HG03045 (cell line): ENCODE data around the gene TUBA4A.
"Not testable (repeated sequence)": the region's sequence is repeated elsewhere in the genome, so short reads cannot be mapped to it uniquely, and the experiment has no call there.

Experiments
- ATAC-seq: cut with Tn5 transposase; IDR thresholded peaks from one replicate; pipeline ENCODE4 v1.9.1; 2021; ENCODE audit warnings: mild to moderate bottlenecking, moderate library complexity; ENCODE audit not compliant: unreplicated experiment

The TUBA4A gene

DNA sequence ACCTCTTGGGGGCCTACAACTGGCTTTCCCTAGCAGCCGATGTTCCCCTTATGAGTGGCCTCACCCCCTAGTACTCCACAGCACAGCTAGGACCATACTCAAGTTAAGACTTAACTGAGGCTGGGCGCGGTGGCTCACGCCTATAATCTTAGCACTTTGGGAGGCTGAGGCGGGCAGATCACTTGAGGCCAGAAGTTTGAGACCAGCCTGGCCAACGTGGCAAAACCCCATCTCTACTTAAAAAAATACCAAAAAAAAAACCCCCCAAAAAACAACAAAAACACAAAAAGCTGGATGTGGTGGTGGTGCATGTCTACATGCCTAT lies 33.4 kb upstream of the TUBA4A start:
- not testable (repeated sequence) for ATAC-seq

DNA sequence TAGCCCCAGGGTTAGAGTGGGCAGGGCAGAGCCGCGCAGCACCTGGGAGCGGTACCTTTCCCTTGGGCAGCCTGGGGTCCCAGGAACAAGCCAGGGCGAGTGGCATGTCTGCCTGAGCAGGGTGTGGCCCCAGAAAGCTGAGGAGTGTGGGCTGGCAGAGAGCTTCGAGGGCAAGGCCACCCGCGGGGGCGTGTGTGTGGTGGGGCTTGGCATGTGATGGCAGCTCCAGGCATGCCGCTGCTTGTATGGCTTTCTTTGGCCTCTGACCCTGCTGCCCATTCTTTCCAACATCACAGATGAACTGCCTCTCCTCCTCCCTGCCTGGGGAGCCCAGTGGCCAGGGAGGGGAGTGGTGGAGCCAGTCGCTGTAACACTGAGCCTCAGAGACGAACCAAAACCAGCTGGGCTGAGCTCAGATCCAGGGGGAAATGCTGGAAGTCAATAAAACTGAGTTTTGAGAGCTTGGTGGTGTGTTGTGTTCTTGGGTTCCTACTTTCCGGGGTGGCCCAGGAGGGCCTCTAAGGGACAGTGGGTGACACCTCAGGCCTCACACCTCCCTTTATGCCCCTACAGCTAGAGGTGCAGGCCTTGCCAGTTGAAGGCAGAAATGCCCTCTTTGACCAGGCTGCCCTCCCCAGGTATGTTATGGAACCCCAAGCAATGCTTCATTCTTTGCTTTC lies 32.9 kb upstream of the TUBA4A start:
- no peak for ATAC-seq

DNA sequence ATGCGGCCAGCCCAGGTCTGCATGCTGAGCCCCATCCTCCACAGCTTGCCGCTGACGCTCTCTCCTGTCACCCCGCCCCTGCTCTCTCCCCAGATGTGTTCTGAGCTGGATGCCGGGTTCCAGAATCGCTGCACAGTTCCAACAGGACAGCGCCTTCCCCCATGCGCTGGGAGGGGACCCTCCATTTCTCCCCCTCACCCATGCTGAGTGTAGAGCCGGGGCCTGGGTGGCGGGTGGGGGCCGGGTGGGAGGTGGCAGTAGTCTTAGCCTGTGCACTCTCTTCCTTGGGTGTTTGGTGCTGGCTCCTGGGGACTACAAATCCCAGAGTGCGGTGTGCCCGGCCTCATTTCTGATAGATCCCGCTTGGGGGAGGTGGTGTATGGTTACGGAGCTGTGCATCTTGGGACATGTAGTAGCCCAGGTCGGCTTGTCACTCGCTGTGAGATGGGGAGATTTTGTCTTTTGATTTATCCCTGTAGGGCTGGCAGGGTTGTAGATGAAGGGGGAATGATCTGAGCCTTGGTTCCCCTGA lies 32.2 kb upstream of the TUBA4A start:
- ATAC-seq = no peak

DNA sequence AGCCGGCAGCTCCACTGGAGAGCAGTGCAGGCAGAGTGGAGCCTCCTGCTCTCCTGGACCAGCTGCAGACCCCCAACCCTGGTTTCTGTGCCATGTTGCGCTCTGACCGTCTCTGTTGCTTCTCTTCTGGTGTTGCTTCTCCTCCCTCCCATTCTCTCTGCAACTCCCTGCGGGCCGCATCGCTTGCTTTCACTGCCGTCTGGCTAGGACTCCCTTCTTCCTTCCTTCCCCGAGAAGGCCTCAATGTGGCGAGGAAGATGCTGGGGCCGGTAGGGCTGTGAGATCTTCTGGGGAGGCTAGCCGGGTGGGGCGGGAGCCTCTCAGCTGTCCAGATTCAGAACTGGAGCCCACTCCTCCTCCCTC lies 31.6 kb upstream of the TUBA4A start:
- no peak for ATAC-seq

DNA sequence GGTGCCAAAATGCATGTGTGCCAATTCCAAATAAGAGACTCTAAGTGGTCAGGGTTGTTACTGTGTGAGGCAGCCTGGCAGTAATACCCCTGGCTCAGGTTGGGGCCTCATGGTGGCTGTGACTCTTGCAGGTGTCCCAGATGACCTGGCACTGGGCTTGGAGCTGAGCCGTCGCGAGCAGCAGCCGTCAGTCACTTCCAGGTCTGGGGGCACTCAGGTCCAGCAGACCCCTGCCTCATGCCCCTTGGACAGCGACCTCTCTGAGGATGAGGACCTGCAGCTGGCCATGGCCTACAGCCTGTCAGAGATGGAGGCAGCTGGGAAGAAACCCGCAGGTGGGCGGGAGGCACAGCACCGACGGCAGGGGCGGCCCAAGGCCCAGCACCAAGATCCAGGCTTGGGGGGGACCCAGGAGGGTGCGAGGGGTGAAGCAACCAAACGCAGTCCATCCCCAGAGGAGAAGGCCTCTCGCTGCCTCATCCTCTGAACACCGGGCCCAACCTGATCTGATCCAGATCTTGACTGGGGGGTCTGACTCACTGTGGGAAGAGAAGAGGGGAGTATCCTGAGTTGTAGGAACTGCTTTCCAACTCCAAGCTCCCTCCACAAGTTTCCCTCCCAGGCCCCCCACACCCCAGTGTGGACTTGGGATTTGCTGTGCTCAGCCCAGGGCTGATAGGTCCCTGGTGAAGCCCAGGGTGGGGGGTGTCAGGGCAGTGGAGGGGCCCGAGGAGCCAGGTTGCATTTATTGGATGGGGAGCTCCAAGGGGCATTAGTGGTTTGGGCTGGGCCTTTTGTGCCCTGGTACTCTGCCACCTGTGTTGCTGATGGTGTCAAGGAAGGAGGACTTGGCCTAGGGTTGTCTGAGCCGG lies 31.0 kb upstream of the TUBA4A start:
- no peak for ATAC-seq

DNA sequence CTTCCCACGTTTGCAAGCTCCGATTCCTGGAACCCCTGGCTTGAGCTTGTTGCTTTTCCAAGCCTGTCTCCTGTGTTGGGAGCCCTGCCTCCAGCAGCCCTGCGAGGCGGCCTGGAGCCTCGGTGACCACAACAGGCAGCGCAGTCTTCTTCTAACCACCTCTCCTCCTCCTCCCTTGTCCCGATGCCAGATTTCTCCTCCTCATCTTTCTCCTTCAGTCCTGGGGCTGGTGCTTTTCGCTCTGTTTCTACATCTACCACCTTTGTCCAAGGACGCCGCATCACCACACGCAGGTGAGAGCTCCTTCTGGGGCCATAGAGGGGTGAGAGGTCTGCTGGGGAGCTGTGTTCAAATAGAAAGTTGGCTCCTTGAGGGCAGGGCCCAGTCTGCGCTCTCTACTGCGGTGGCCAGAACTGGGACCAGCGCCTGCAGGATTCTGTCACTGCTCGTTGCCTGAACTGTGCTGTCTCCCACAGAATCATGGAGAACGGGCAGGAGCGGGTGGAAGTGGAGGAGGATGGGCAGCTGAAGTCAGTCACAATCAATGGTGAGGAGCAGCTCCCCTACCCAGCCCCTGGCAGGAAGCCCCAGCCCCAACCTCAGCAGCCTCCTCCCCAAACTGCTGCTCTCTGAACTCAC lies 29.3 kb upstream of the TUBA4A start:
- no peak for ATAC-seq

DNA sequence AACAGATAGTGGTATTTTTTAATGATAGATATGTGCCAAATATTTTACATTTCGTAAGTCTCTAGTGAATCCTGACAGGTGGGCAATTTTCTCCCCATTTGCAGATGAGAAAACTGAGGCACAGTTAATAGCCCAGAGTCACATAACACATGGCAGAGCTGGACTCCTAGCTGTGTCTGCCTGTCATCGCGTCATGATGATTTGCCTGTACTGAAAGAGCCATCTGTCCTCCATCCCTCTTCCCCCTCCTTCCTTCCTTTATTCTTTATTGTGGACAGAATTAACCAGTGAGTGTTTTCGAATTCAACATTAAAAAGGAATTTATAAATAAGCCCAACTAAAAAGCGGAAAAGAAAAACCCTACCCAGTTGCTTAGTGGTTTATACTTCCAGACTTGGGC lies 28.7 kb upstream of the TUBA4A start:
- no peak for ATAC-seq

DNA sequence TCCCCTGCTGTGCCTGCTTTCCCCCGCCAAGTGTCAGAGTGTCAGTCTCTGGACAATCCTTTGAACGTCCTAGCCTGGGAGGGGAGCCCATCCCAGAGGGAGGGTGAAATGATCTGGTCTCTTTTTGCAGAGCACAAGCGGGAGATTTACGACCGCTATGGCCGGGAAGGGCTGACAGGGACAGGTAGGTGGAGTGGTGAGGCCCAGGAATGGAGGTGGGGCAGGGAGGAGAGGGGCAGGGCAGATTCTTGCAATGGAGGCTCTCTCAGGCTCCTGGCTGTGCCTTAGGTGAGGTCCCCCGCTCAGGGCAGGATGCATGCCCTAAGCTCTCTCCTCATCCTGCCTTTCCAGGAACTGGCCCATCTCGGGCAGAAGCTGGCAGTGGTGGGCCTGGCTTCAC lies 27.9 kb upstream of the TUBA4A start:
- ATAC-seq = no peak

DNA sequence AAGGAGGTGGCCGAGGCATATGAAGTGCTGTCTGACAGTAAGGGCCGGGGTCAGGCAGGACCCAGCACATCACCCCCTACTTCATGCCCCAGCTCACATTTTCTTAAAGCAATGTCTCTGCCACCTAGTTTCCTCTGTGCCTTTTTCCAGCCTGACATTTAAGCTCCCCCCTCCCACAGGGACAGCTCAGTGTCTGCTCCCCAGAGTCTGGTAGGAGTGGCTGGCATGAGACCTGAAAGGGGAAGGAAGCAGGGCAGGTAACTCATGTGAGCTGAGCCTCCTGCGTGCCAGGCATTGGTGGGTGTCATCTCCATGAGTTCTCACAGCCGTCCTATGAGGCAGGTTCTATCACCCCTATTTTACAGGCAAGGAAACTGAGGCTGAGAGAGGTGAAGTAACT lies 26.9 kb upstream of the TUBA4A start:
- no peak for ATAC-seq

DNA sequence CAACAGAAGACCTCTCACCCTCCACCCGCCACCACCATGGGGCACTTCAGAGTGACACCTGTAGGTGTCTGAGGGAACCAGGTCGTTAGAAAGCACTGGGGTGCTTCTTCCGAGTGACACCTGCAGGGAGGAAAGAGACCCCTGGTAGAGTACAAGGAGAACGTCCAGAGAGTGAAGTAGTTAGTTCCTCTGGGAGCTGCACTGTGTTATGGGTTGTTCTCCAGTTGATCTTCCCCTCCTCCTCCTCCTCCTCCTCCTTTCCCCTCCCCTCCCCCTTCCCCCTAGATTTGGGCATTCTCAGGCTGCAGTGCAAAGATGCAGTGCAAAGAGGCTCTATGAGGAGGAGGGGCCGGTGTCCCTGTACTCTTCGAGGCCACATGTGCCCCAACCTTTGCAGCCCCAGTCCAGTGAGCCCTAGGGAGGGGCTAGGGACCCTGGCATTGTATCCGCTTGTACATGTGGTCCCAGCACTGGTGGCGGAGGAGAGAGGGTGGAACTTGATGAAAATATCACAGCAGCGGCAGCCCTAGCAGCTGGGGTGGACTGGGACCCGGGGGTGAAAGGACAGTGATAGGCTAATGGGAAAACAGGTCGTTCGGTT lies 26.3 kb upstream of the TUBA4A start:
- no peak for ATAC-seq

DNA sequence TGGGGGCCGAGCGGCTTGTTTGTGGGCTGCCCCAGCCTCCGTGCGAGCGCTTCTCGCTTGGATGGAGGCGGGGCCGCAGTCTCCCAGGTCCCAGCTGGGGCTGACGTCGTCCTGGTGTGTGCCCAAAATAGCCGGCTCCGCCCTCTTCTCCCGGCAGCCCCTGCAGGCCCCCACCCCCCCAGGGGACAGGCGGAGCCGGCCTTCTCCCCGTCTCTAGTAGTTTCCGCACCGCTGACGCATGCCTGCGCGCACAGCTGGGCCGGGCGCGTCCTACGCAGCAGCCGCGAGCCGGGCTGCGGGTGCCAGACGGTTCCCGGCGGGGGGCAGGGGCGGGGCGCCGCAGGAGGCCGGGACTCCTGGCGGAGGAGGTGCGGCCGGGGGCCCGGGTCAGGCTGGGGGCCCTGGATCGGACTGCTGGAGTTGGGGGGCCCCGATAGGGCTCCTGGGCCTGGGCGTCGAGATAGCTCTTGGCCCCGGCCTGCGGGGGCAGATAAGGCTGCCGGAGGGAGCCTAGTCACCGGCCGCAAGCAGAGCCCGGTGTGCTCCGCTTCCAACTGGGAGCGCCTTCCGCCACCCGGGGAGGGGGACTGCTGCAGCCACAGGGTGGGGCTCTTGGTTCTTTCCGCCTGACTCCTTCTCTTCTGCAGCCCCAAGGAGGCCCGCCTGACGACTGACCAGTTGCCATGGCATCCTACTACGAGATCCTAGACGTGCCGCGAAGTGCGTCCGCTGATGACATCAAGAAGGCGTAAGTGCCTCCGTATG lies 25.6 kb upstream of the TUBA4A start, which contains the start of gene DNAJB2:
Gene DNAJB2, plus strand, starts transcription at position 216 of the 765 bp plus-strand sequence. Its CDS starts 468 bp downstream, at position 684.
- peak; percentile 83 for ATAC-seq

DNA sequence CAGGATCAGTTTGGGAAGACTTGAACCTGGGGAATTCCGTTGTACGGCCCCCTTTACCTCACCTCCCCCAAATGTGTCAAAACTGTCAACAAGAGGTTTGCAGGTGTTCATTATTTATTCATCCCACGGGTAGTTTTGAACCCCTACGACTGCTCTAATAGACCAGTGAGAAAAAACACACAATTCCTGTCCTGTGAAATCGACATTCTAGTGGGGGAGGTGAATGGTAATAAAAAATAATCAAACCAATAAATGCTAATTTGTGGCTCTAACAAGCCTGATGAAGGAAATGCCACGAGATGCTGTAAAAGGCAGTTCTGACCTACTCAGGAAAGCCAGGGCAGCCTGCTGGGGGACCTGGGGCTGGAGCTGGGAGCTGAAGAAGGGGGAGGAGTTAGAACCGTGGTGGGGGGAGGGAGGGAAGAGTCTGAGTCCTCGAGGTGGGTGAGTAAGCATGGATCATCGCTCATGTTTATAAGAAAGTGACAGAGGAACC lies 25.0 kb upstream of the TUBA4A start:
- no peak for ATAC-seq

DNA sequence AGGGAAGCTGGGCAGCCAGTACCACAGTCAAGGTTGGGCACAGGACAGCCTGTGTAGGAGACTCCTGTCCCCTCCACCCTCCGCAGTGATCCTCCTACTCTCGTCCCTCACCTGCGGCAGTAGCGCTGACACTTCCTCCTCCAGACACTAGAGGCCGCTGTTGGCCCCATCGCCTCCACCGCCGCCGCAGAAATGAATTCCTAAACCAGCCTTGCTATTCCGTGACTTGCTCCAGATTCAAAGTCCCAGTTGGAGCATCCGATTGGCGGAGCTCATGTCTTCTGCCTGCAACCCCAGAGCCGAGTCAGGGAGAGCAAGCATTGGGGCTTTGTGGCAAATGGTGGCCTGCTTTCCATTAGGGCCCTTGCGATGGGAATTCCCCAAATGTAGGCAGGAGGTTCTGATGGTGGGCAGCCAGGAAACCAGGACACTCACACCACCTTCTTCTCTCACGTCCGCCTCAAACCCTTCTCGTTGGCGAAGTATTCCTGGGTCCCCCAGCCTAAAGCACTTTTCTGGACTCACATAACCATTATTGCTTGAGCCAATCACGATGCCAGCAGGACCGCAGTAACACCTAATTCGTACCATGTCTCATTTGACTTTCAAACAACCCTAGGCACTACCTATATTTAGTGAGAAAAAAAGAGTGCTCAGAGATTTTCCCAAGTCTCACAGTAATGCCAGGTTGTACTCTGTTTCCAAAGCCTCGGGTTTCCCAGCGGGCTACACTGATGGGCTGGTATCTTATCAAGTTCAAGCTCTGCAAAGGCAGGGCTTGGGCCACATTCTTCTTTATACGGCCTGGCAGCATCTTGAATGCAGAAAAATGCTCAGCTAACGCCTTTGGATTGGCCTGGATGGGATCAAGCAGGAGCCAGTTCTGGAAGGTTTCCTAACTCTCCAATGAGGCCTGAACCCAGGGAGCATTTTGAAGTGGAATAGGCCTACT lies 24.3 kb upstream of the TUBA4A start:
- peak; percentile 18 for ATAC-seq

DNA sequence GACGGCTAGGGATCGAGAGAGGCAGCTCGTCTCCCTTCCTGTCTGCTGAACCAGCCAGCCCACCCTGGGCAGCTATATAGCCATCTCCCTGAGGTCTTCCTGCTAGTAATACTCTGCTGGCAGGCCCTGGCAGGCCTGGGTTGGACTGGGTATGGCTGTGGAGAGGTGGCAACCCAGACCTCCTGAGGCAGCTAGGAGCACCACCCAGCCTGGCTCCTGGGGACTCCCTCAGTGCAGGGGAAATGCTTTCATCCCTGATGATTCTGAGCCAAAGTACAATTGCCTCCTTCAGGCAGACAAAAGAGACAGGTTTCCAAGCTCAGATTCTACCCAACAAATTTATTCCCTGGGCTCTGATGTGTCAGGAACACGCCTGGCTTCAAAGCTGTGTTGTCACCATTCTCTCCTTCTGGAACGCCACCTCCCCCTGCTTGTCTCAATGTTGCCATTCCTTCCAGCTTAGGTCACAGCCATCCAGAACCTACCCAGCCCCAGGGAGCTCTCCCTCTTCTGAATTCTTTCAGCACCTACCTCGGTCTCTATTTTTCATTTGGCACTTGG lies 20.7 kb upstream of the TUBA4A start:
- no peak for ATAC-seq

DNA sequence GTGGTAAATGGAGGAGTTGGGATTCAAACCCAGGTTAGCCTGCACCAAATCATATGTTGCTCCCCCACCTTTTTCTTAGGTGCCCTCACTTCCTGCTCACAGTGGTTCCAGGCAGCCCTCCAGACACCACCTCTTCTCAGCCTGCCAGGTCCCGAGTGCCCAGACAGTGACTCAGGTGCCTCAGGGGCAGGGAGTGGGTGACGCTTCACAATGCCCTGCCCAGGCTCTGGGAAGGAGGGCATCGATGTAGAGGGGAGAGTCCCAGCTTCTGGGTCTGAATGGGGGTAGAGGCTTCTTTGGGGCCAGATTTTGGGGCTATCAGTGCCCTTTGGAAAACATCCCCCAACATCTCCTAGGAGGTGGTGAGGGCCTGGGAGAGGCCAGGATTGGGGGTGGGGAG lies 20.2 kb upstream of the TUBA4A start:
- no peak for ATAC-seq

DNA sequence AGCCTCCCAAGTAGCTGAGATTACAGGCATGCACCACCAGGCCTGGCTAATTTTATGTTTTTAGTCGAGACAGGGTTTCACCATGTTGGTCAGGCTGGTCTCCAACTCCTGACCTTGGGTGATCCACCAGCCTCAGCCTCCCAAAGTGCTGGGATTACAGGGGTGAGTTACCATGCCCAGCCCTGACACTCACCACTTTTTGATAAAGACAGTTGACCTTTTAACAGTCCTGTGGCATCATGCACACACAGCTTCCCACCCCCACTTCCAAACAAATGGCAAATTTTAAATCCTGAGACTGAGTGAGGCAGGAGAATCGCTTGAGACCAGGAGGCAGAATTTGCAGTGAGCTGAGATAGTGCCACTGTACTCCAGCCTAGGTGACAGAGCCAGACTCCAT lies 19.3 kb upstream of the TUBA4A start:
- no peak for ATAC-seq

DNA sequence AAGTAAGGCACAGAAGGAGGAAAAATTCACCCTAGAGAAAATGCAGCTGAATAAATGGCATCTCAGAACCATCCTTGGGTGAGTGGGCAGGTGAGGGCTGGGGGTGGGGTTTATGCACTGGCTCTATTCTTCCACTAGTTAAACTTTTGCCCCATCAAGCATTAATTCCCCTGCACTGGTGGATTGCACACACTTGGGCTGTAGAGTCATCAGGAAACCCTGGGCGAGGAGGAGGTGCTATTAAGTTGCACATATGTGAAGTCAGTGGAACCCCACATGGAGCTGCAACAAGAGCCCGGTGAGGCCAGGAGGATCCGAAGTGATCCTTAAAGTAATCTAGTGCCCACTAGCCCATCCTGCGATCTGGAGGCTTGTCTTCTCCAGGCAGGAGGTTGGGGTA lies 18.6 kb upstream of the TUBA4A start:
- ATAC-seq = no peak

DNA sequence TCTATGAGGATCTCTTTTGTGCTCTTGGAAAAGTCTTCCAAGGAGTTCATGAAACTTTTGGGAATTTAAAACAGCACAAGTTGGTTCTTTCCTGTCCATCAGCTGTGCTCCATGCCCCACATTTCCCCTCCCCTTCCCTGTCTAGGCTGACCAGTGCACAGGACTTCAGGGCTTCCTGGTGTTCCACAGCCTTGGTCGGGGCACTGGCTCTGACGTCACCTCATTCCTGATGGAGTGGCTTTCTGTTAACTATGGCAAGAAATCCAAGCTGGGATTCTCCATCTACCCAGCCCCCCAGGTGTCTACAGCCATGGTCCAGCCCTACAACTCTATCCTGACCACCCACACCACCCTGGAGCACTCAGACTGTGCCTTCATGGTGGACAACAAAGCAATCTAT lies 17.3 kb upstream of the TUBA4A start:
- no peak for ATAC-seq

DNA sequence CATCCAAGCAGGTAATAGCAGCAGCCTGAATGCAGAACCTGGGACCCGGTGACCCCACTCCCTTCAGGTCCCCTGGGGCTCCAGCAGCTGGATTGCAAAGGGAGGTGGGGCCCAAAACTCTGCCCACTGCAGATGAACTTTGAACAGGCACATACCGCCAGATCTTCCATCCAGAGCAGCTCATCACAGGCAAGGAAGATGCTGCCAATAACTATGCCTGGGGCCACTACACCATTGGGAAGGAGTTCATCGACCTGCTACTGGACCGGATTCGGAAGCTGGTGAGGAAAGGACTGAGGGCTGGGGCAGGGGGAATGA lies 16.3 kb upstream of the TUBA4A start:
- ATAC-seq = no peak
